Vagina (tissue), 2 donors: ENCODE results near the gene OGG1. TPM values are rescaled to one million over a fixed set of nuclear protein-coding genes. Genes with fewer than 3 reads are reported as not detected.

ENCODE experiments used
- DNase-seq, 2 donors: peaks; one replicate each; pipeline ENCODE4 v3.0.0-alpha.2; 2017; ENCODE audit errors: extremely low spot score in 2 of 2
- H3K27ac ChIP-seq: fragments of 200-600 bp; sonication (generic); one replicate; pipeline ENCODE4 v1.5.1; 2019
- H3K27me3 ChIP-seq: fragments of 200-600 bp; sonication (generic); one replicate; pipeline ENCODE4 v1.5.1; 2019
- H3K36me3 ChIP-seq, 2 donors: fragments of 200-600 bp; sonication (generic); one replicate each; pipeline ENCODE4 v1.5.1; 2017 to 2019
- H3K4me1 ChIP-seq: fragments of 200-600 bp; sonication (generic); one replicate; pipeline ENCODE4 v1.5.1; 2019
- H3K4me3 ChIP-seq, 2 donors: fragments of 200-600 bp; sonication (generic); 1 replicate in 1 of 2; 2 replicates in 1 of 2; pipeline ENCODE4 v1.5.1; 2016 to 2019
- H3K9me3 ChIP-seq: fragments of 200-600 bp; sonication (generic); one replicate; pipeline ENCODE4 v1.5.1; 2019
- POLR2A ChIP-seq, 2 donors: fragments of 450-650 bp; IDR thresholded peaks; one replicate each; pipeline ENCODE4 v1.6.1; 2017; ENCODE audit warnings: antibody characterized with exemption in 2 of 2, mild to moderate bottlenecking in 2 of 2, moderate library complexity in 2 of 2
- POLR2AphosphoS5 ChIP-seq, 2 donors: sonication (generic); formaldehyde crosslinking; IDR thresholded peaks; one replicate each; pipeline ENCODE4 v1.9.0; 2017; ENCODE audit warnings: antibody characterized with exemption in 2 of 2, mild to moderate bottlenecking in 2 of 2, low read depth in 1 of 2; ENCODE audit not compliant: insufficient read depth in 1 of 2
- intact Hi-C: fragments of 100-400 bp; cut with DNase I; formaldehyde crosslinking; loops from one replicate; pipeline ENCODE4 v1.15.1; 2023
- total RNA-seq: library from RNA; depleted of rRNA; stranded (reverse); fragments of >200 nt; gene quantifications from one replicate; pipeline ENCODE4 v1.2.3, GENCODE V29; 2016
- TF ChIP-seq, protein P1 (sequence below), 3 experiments: fragments of 450-650 bp in 2 of 3; fragments of 200-600 bp in 1 of 3; sonication (generic) in 1 of 3; IDR thresholded peaks; one replicate each; pipeline ENCODE4 v1.5.1; 2017 to 2019; ENCODE audit warnings: antibody characterized with exemption in 3 of 3, mild to moderate bottlenecking in 2 of 3, moderate library complexity in 2 of 3

Gene OGG1
- total RNA-seq, 1 donor from 2014 or later: 51.6 TPM

DNA sequence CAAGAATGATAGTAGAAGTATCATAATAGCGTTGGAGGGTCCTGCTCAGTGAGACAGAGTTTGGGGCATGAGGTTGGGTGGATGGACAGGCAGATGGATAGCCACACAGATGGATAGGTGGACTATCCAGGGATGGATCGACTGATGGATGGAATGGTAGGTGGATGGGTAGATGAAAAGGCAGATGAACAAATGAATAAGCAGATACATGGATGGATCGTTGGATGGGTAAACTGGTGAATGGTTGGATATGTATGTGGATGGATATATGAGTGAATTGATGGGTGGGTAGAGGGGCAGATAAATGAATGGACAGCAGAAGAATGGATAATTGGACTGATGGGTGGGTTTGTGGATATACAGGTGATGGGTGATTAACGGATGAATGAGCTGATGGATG, 36.6 kb upstream of the OGG1 start:
- H3K36me3 ChIP-seq: no peaks in the 10 kb centered on the region
- no peak for DNase-seq
- H3K4me1 ChIP-seq: peaks cover 15% of the 10 kb centered on the region
- H3K4me3 ChIP-seq: no peak overlapping the region
- intact Hi-C loops: no loop called here
- no peaks in the 10 kb centered on the region for H3K9me3 ChIP-seq
- no peak overlapping the region for H3K27ac ChIP-seq
- TF ChIP-seq POLR2AphosphoS5 (IDR thresholded peaks at IDR 0.05; ENCODE audit: insufficient read depth in 1 of 2, low read depth in 1 of 2) (no peak), POLR2A (IDR thresholded peaks at IDR 0.05) (no peak)
- TF ChIP-seq, protein P1, sequence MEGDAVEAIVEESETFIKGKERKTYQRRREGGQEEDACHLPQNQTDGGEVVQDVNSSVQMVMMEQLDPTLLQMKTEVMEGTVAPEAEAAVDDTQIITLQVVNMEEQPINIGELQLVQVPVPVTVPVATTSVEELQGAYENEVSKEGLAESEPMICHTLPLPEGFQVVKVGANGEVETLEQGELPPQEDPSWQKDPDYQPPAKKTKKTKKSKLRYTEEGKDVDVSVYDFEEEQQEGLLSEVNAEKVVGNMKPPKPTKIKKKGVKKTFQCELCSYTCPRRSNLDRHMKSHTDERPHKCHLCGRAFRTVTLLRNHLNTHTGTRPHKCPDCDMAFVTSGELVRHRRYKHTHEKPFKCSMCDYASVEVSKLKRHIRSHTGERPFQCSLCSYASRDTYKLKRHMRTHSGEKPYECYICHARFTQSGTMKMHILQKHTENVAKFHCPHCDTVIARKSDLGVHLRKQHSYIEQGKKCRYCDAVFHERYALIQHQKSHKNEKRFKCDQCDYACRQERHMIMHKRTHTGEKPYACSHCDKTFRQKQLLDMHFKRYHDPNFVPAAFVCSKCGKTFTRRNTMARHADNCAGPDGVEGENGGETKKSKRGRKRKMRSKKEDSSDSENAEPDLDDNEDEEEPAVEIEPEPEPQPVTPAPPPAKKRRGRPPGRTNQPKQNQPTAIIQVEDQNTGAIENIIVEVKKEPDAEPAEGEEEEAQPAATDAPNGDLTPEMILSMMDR (IDR thresholded peaks at IDR 0.05): no peak
- H3K27me3 ChIP-seq: no peaks in the 10 kb centered on the region

DNA sequence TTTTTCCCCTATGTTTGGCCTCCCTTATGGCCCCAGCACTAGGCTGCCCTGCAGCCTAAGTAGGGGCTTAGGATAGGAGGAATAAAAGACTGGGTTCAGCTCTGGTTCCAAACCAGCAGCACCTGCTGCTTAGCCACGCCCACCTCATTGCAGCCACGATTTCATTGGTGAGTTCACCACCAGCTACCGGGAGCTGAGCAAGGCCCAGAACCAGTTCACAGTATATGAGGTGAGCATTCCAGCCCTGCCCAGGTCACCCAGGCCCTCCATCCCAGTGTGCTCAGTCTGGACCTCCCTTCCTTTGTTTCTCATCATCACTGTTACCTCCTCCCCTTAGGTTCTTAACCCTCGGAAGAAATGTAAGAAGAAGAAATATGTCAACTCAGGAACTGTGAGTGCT, 34.6 kb upstream of the OGG1 start:
- no peaks in the 10 kb centered on the region for H3K36me3 ChIP-seq
- no peaks in the 10 kb centered on the region for H3K9me3 ChIP-seq
- intact Hi-C loops: no loop called here
- no peak for DNase-seq
- peak overlapping the region; percentile 54 for H3K27ac ChIP-seq
- no peaks in the 10 kb centered on the region for H3K27me3 ChIP-seq
- no peak for TF ChIP-seq POLR2A (IDR thresholded peaks at IDR 0.05)
- TF ChIP-seq, protein P1 (IDR thresholded peaks at IDR 0.05): no peak
- no peak overlapping the region for H3K4me3 ChIP-seq
- H3K4me1 ChIP-seq: peaks cover 15% of the 10 kb centered on the region

DNA sequence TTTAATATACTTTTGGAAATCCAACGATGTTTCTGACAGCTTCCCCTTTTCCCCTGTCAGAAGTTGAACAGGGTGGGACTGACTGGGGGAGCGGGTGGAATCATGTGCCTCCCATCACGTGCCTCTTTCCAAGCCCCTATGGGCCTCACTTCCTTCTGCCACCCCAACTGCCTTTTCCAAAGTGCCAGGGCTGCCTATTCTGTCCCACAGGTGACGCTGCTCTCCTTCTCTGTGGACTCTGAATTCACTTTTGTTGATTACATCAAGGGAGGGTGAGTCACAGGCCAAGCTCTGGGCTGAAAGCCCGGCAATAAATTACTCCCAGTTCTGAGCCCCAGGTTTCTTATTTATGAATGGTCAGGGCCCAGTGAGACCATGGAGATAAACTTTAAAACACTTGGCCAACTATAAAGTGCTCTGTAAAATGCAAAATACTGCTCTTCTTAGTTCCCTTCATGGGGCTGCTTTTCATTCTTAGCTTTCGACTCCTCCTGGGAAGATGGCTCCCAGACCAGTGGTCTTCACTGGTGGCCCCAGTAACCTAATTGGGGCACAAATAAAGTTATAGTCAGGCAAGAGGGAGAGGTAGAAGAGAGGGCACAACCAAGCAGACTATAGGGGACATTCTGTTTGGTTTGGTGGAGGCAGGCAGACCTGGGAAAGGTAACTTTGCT, 33.9 kb upstream of the OGG1 start:
- Histone ChIP-seq H3K4me3 (no peak overlapping the region), H3K27ac (peak overlapping the region; percentile 68), H3K4me1 (peaks cover 15% of the 10 kb centered on the region), H3K27me3 (no peaks in the 10 kb centered on the region), H3K36me3 (no peaks in the 10 kb centered on the region), H3K9me3 (no peaks in the 10 kb centered on the region)
- peak in 1 of 2 donors; percentile 95 for DNase-seq
- intact Hi-C loops: no loop called here
- no peak for TF ChIP-seq POLR2A (IDR thresholded peaks at IDR 0.05)
- TF ChIP-seq, protein P1 (IDR thresholded peaks at IDR 0.05): peak; percentile 72 to 86 (median 76)
- peak in 1 of 2 donors; percentile 92 for TF ChIP-seq POLR2AphosphoS5 (IDR thresholded peaks at IDR 0.05; ENCODE audit: insufficient read depth in 1 of 2, low read depth in 1 of 2)

DNA sequence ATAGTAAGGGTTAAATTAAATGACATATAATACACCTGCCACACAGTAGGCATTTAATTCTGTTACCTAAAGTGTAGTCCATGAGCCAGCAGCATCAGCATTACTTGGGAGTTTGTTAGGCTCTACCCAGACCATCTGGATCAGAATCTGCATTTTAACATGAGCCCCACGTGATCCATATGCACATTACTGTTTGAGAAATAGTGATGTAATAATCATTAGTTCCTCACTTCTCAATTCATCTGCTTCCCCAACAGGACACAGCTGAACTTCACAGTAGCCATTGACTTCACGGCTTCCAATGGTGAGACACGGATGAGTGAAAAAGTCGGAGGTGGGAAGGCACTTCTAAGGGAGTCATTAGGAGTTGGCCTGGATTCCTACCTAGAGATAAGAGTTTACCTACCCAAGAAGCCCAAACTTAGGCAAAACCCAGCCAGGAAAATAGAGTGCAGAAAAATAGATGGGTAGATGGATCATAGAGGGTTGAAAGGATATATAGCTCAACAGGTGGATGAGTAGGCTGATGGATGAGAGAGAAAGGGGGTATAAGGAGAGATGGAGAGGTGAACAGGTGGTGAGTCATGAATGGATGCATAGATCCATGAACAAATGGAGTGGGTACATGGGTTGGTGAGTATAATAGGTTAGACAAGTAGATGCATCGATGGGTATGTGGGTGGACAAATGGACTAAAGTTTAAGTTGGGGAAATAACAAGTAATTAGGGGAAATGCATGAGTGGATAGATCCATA, 32.8 kb upstream of the OGG1 start:
- no peak overlapping the region for H3K27ac ChIP-seq
- H3K4me1 ChIP-seq: peaks cover 15% of the 10 kb centered on the region
- intact Hi-C loops: no loop called here
- DNase-seq: no peak
- no peak overlapping the region for H3K4me3 ChIP-seq
- TF ChIP-seq POLR2A (IDR thresholded peaks at IDR 0.05): no peak
- no peak for TF ChIP-seq POLR2AphosphoS5 (IDR thresholded peaks at IDR 0.05; ENCODE audit: insufficient read depth in 1 of 2, low read depth in 1 of 2)
- TF ChIP-seq, protein P1 (IDR thresholded peaks at IDR 0.05): no peak
- no peaks in the 10 kb centered on the region for H3K9me3 ChIP-seq
- no peaks in the 10 kb centered on the region for H3K36me3 ChIP-seq
- H3K27me3 ChIP-seq: no peaks in the 10 kb centered on the region

DNA sequence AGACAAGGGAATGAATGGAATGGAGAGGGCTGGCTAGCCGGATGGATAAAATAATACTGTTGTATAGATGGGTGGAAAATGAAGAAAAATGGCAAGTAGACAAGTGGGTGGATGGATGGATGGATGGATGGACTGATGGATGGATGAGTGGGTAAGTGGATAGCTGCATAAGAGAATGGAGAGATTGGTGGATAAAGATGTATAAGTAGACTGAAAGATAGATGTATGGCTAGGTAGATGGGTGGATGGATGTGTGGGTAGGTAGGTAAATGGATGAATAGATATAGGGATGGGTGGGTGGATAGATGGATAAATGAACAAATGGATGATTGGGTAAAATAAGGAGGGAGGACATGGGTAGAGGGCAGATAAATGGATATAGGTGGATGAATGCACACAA, 32.2 kb upstream of the OGG1 start:
- Histone ChIP-seq H3K9me3 (no peaks in the 10 kb centered on the region), H3K4me1 (peaks cover 15% of the 10 kb centered on the region), H3K27ac (no peak overlapping the region), H3K27me3 (no peaks in the 10 kb centered on the region), H3K4me3 (no peak overlapping the region), H3K36me3 (no peaks in the 10 kb centered on the region)
- intact Hi-C loops: no loop called here
- no peak for DNase-seq
- TF ChIP-seq, protein P1 (IDR thresholded peaks at IDR 0.05): no peak
- no peak for TF ChIP-seq POLR2A (IDR thresholded peaks at IDR 0.05)
- TF ChIP-seq POLR2AphosphoS5 (IDR thresholded peaks at IDR 0.05; ENCODE audit: insufficient read depth in 1 of 2, low read depth in 1 of 2): no peak
